ES-I3 (cell line): ENCODE measurements around the gene SERPINC1.
"Not testable (repeated sequence)": the region's sequence is repeated elsewhere in the genome, so short reads cannot be mapped to it uniquely, and the experiment has no call there.

Experiments used
- H3K36me3 ChIP-seq: 2 replicates; pipeline ENCODE4 v1.6.1; 2013; ENCODE audit warnings: mild to moderate bottlenecking, low read length, control low read depth, moderate library complexity; ENCODE audit not compliant: insufficient read depth
- H3K4me1 ChIP-seq: 2 replicates; pipeline ENCODE4 v1.6.1; 2013; ENCODE audit warnings: mild to moderate bottlenecking, control low read depth, low read length; ENCODE audit not compliant: insufficient read depth
- H3K9ac ChIP-seq: 2 replicates; pipeline ENCODE4 v1.6.1; 2013; ENCODE audit warnings: low read depth, mild to moderate bottlenecking, low read length, moderate library complexity
- H3K9me3 ChIP-seq: 2 replicates; pipeline ENCODE4 v1.6.1; 2013; ENCODE audit warnings: mild to moderate bottlenecking, low read length, moderate library complexity; ENCODE audit not compliant: control insufficient read depth, insufficient read depth

SERPINC1 gene

DNA sequence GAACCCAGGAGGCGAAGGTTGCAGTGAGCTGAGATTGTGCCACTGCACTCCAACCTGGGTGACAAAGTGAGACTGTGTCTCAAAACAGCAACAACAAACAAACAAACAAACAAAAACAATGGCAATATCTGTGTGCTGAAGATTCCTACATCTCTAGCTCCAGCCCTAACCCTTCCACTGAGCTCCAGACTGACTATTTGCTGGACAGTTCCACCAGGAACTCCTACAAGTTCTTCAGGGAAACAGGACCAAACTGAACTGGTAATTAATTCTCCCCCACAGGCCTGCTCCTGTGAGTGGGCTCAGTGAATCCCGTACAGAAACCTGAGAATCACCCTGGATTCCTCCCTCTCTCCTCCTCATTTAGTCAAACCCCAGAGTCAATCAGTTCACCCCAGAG is 1.5 kb downstream of the SERPINC1 start:
- no peaks in the 10 kb centered on the region for H3K4me1 ChIP-seq
- no peak overlapping the region for H3K9ac ChIP-seq
- no peaks in the 10 kb centered on the region for H3K36me3 ChIP-seq
- no peaks in the 10 kb centered on the region for H3K9me3 ChIP-seq

DNA sequence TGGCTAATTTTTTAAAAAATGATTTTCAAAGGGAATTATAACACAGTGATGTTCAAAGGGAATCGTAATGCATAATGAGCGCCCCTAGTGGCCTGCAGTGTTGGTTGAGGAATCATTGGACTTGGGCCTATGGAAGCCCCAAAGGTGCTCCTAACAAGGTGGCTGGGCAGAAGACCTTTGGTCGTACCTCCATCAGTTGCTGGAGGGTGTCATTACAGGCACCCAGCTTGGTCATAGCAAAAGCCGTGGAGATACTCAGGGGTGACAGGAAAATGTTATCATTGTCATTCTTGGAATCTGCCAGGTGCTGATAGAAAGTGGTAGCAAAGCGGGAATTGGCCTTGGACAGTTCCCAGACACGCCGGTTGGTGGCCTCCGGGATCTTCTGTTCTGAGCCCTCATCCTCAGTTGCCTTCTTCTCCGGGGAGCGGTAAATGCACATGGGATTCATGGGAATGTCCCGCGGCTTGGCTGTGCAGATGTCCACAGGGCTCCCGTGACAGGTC is 2.7 kb downstream of the SERPINC1 start:
- H3K9me3 ChIP-seq, result no peaks in the 10 kb centered on the region
- no peaks in the 10 kb centered on the region for H3K4me1 ChIP-seq
- no peak overlapping the region for H3K9ac ChIP-seq
- H3K36me3 ChIP-seq, result no peaks in the 10 kb centered on the region

DNA sequence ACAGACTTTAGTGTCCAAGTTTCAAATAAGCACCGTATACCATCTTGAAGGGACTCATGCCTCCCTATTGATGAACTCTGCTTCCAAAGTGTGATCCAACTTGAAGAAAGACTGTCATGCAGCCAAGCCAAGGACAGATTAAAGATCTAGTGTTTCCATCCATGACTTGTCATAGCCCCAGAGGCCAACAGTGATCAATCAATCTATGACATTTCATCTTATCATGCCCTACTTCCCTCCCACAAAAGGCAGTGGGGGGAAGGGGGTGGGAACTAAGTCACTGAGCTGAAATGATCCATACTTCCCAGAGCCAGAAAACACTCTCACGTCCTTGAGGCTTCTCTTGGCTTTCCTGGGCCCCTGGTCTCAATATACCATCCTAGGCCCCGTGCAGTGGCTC is 4.0 kb downstream of the SERPINC1 start:
- Histone ChIP-seq H3K4me1 (no peaks in the 10 kb centered on the region), H3K36me3 (no peaks in the 10 kb centered on the region), H3K9me3 (no peaks in the 10 kb centered on the region), H3K9ac (no peak overlapping the region)

DNA sequence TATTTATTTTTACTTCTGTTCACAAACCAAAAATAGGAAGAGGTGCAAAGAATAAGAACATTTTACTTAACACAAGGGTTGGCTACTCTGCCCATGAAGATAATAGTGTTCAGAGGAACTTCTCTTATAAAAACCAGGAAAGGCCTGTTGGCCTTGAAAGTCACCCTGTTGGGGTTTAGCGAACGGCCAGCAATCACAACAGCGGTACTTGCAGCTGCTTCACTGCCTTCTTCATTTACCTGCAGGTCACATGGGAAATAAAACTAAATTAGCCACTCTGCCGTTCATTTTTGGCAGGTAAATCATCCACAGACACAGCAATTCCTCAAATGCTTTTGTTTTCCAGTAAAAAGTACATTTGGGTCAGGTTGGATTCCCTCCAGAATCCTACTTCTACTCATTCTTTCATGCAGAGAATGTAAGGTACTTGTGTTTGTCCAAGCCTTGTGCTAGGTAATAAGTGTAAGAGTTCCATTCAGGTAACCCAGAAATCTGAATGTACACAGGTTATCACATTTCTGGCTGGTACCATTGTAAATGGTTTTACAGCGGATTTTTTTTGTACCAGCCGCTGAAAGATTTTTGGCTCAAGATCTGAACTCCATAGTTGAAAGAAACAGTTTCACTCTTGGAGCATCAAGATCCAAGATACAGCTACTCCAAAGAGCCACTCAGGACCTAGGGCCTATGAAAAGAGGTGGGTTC is 13.1 kb downstream of the SERPINC1 start:
- Histone ChIP-seq H3K9ac (no peak overlapping the region), H3K36me3 (no peaks in the 10 kb centered on the region), H3K9me3 (no peaks in the 10 kb centered on the region), H3K4me1 (peaks cover 27% of the 10 kb centered on the region)

DNA sequence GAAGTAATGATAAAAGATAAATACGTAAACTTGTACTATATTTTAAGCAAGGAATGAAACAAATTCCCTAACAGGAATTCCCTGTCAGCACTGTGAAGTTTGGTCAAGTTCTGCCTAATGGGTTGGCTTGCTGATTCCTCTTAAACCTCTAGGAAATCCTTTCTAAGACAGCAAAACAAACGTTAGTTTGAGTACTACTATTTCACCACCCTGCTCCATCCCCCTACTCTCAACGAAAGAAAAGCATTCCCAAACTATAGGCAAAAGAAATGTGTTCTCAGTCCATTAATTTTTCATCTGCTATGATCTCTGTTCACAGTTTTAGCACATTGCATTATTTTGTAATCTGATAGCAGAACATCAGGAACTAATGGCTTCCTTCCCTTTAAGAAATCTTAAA is 16.1 kb downstream of the SERPINC1 start:
- Histone ChIP-seq H3K9ac (no peak overlapping the region), H3K36me3 (no peaks in the 10 kb centered on the region), H3K9me3 (no peaks in the 10 kb centered on the region), H3K4me1 (peaks cover 27% of the 10 kb centered on the region)

DNA sequence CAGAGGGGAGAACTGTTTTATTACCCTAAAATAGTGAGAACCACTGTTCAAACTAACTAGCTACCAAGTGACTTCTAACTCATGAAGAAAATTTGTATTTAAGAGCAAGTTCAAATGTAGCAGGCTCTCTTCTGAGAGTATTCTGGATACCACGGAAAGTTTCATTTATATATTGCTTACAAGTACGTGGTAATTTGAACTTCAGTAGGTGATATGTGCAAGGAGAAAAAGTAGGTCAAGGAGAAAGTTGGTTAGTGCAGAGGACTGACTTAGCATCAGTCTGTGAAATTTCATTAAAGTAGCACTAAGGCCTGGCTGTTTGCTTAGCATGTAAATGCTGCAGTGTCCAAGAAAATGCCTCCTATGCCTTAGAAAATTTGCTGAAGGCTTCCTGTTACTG is 16.7 kb downstream of the SERPINC1 start:
- no peak overlapping the region for H3K9ac ChIP-seq
- H3K4me1 ChIP-seq, result peaks cover 27% of the 10 kb centered on the region
- no peaks in the 10 kb centered on the region for H3K36me3 ChIP-seq
- no peaks in the 10 kb centered on the region for H3K9me3 ChIP-seq

DNA sequence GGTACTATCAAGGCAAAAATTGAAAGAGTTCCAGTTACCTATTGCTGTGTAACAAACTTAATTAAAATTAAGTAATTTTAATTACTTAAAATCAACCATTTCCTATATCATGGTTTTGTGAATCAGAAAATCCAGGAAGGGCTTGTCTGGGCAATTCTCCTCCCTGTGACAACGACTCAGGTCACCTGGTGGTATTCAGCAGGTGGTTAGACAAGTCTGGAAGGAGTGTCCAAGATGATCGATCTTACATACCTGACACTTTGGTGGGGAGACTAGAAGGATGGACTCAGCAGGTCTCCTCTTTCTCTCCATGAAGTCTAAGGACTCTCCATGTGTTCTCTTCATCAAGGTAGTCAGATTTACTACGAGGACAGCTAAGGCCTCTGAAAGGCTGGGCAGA is 22.9 kb downstream of the SERPINC1 start:
- no peak overlapping the region for H3K9ac ChIP-seq
- no peaks in the 10 kb centered on the region for H3K9me3 ChIP-seq
- no peaks in the 10 kb centered on the region for H3K36me3 ChIP-seq
- H3K4me1 ChIP-seq, result peaks cover 6% of the 10 kb centered on the region; the same call in 1 of the 2 replicates

DNA sequence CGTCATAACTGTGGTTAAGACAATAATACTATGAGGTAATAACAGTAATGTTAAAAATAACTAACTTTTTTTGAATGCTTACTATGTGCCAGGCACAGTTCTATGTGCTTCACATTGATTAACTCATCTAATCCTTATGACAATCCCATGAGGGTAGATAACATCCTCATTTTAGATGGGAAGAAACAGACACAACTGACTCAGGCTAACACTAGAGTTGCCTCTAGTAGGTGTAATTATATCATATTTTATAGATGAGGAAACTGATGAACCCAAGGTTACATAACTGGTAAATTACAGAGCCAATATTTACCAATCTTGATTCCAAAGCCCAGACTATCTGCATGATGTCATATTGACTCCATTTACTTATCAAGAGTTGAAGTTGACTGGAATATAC is 23.5 kb downstream of the SERPINC1 start:
- Histone ChIP-seq H3K9ac (no peak overlapping the region), H3K4me1 (peaks cover 12% of the 10 kb centered on the region; the same call in 1 of the 2 replicates), H3K9me3 (no peaks in the 10 kb centered on the region), H3K36me3 (no peaks in the 10 kb centered on the region)

DNA sequence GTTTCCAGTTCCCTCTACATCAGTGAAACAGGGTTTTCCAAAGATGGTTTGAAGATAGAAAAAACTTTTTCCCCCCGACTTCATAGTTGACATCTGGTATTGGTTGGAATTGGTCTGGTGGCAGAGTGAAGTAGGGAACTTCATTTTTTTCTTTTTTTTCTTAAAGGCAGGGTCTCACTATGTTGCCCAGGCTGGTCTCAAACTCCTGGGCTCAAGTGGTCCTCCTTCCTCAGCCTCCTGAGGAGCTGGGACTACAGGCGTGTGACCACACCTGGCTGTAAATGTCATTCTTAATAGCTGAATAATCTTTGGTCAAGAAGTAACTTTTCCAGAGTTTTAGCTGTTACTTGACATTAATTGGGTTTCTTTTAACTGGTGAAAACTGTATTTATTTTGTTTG is 27.2 kb downstream of the SERPINC1 start:
- Histone ChIP-seq H3K9me3 (no peaks in the 10 kb centered on the region), H3K36me3 (peaks cover 4% of the 10 kb centered on the region; the same call in 1 of the 2 replicates), H3K9ac (no peak overlapping the region), H3K4me1 (peaks cover 32% of the 10 kb centered on the region)

DNA sequence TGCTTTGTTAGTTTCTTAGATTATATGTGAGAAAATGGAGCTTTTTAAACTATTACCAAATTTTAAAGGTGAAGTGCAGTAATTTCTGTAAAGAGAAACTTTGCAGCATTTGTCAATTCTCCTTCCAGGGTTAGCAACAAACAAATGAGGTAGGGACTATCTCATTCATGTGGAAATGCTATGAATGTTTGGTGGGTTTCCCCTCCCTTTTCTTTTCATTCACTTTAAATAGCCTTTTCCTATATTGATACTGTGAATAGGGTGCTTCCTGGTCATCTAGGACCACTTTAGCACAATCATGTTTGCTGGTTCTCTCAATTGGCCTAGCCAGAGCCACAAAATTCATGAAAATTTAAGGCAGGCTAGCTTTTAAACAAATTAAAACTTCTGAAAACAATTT is 28.4 kb downstream of the SERPINC1 start:
- H3K9ac ChIP-seq, result no peak overlapping the region
- peaks cover 32% of the 10 kb centered on the region for H3K4me1 ChIP-seq
- H3K9me3 ChIP-seq, result no peaks in the 10 kb centered on the region
- peaks cover 4% of the 10 kb centered on the region; the same call in 1 of the 2 replicates for H3K36me3 ChIP-seq

DNA sequence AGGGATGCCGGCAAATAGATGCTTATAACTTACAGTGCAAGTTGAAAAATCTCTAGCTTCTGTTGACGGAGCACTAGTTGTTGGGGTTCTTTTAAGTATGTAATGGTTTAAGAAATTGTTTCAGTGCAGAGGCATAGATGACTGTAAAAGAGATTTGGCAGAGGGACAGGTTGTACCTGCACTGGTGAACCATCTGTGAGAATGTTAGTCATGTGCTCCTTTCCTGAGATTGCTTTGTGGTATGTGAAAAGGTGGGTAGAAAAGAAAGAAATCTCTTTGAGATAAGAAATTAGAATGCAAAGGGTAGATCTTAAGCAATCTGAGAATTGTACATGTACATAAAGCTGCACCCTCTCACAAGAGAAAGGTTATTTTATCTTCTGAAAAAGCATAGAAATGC is 29.5 kb downstream of the SERPINC1 start:
- Histone ChIP-seq H3K36me3 (peaks cover 4% of the 10 kb centered on the region; the same call in 1 of the 2 replicates), H3K9me3 (no peaks in the 10 kb centered on the region), H3K9ac (no peak overlapping the region), H3K4me1 (peaks cover 32% of the 10 kb centered on the region)

DNA sequence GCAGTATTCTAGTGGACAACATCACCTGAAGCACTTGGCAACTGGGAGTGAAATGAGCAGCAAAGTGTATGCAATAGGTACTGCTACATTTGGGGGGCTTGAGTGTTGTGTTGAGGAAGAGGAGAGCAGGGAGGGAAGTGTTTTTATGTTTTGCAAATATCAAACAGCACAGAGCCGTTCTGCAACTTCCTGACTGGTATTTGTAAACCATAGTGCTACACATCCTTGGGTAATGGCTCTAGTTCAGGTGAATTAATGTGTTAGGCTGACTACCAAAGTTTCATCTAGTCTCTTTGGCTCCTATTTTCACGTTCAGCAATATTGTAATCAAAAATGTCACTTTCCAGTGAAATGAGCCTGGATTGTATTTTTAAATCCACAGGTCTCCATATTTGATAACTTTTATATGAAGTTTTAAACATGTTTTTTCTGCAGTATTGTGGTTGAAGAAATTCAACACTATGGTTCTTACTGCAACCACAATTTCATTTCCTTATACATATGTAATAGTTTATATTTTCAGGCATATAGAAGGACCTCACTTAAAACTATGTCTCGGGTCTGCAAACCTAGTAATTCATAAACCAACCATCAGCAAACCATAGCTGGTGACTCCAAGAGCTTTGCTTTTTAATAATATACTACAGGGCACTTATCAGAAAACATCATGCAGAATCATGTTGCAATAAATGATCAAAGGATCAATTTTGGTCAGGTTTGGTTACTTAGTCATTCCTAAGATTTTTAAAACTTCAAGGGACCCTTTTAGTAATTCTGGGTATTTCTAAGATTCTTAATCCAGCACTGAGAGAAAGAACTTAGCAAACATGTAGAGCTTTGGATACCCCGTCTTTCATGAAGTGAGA is 30.1 kb downstream of the SERPINC1 start:
- Histone ChIP-seq H3K36me3 (peaks cover 4% of the 10 kb centered on the region; the same call in 1 of the 2 replicates), H3K9ac (no peak overlapping the region), H3K4me1 (peaks cover 32% of the 10 kb centered on the region), H3K9me3 (no peaks in the 10 kb centered on the region)

DNA sequence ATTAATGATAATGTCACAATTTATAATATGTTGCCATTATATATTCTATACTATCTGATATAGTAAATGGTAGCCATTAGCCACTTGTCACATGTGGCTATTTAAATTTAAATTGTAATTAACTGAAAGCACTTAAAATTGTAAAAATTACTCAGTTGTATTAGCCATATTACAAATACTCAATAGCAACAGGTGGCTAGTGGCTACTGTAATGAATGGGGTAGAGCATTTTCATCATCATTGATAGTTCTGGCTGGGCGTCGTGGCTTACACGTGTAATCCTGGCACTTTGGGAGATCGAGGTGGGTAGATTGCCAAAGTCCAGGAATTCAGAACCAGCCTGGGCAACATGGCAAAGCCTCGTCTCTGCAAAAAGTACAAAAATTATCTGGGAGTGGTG is 32.4 kb downstream of the SERPINC1 start:
- Histone ChIP-seq H3K4me1 (peaks cover 29% of the 10 kb centered on the region), H3K36me3 (peaks cover 4% of the 10 kb centered on the region; the same call in 1 of the 2 replicates), H3K9me3 (no peaks in the 10 kb centered on the region), H3K9ac (no peak overlapping the region)

DNA sequence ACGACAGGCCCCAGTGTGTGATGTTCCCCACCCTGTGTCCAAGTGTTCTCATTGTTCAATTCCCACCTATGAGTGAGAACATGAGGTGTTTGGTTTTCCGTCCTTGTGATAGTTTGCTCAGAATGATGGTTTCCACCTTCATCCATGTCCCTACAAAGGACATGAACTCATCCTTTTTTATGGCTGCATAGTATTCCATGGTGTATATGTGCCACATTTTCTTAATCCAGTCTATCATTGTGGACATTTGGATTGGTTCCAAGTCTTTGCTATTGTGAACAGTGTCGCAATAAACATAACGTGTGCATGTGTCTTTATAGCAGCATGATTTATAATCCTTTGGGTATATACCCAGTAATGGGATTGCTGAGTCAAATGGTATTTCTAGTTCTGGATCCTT is 36.0 kb downstream of the SERPINC1 start:
- H3K9ac ChIP-seq, H3K36me3 ChIP-seq: not testable (repeated sequence)

DNA sequence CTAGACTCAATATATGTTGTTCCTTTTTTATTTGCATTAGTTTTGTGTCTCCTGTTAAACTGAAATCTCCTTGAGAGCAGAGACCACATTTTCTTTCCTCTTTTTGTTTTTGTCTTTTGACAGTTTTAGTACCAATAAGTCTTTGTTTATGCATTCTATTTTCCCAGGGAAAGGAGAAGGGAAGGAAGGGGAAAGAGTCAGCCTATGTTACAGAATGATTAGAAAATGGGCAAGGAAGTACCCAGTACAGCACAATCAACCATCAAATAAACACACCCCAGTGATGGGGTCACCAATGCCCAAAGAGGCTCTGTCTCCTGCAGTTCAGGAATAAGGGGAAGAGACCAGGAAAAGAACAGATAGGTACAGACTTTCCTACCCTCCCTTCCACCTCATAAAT is 38.9 kb downstream of the SERPINC1 start:
- H3K9ac ChIP-seq, result no peak overlapping the region
- no peaks in the 10 kb centered on the region for H3K4me1 ChIP-seq
- H3K9me3 ChIP-seq, result no peaks in the 10 kb centered on the region
- peaks cover 5% of the 10 kb centered on the region; the same call in 1 of the 2 replicates for H3K36me3 ChIP-seq

More for the DNA sequence above, 36.0 kb downstream of the SERPINC1 start:
- H3K4me1 ChIP-seq, H3K9me3 ChIP-seq: not testable (repeated sequence)
